Colonic mucosa (tissue), 4 donors: ENCODE results near the gene XRCC3. TPM values are rescaled to one million over a fixed set of nuclear protein-coding genes. Genes with fewer than 3 reads are reported as not detected.

Experiments
- DNase-seq: peaks from one replicate; pipeline ENCODE4 v3.0.0-alpha.2; 2020
- H3K27ac ChIP-seq: fragments of 200-600 bp; one replicate; pipeline ENCODE4 v1.8.0; 2021
- H3K27me3 ChIP-seq: fragments of 200-600 bp; one replicate; pipeline ENCODE4 v1.8.0; 2021
- H3K36me3 ChIP-seq: fragments of 200-600 bp; one replicate; pipeline ENCODE4 v1.8.0; 2021
- H3K4me1 ChIP-seq: fragments of 200-600 bp; one replicate; pipeline ENCODE4 v1.8.0; 2021; ENCODE audit warnings: mild to moderate bottlenecking
- H3K4me3 ChIP-seq: fragments of 200-600 bp; one replicate; pipeline ENCODE4 v1.8.0; 2021
- H3K9ac ChIP-seq, 2 donors: one replicate each; pipeline ENCODE4 v1.7.0; 2013; ENCODE audit warnings: control low read depth in 2 of 2, low read depth in 2 of 2, low read length in 2 of 2
- H3K9me3 ChIP-seq: fragments of 200-600 bp; one replicate; pipeline ENCODE4 v1.8.0; 2021
- intact Hi-C: fragments of 100-400 bp; cut with DNase I; formaldehyde crosslinking; loops from one replicate; pipeline ENCODE4 v1.14.1; 2022
- total RNA-seq, 2 donors: library from RNA; stranded (reverse); fragmentation: NEBNext Ultra II Directional in 1 of 2; extraction: Animal tissue kit (Norgen Biotek cat#: 25700) in 1 of 2; gene quantifications; one replicate each; pipeline ENCODE4 v1.2.1, GENCODE V29; 2021
- TF ChIP-seq, protein P1 (sequence below): fragments of 200-600 bp; IDR thresholded peaks from one replicate; pipeline ENCODE4 v1.8.0; 2022; ENCODE audit warnings: antibody characterized with exemption, mild to moderate bottlenecking
- donor health status: healthy.
- donor health status: DM: no; HTN: no; CAD: no.
- donor health status: DM: no; HTN: no; CAD: no.

The XRCC3 gene
- total RNA-seq, 2 donors from 2014 or later, result 8.3 to 70.0 TPM

- no peak overlapping the region for H3K9ac ChIP-seq
- peaks cover 3% of the 10 kb centered on the region for H3K4me1 ChIP-seq
- no peaks in the 10 kb centered on the region for H3K9me3 ChIP-seq
- intact Hi-C loops, result no loop called here
- H3K27ac ChIP-seq, result no peak overlapping the region
- DNase-seq, result no peak
- TF ChIP-seq, protein P1, sequence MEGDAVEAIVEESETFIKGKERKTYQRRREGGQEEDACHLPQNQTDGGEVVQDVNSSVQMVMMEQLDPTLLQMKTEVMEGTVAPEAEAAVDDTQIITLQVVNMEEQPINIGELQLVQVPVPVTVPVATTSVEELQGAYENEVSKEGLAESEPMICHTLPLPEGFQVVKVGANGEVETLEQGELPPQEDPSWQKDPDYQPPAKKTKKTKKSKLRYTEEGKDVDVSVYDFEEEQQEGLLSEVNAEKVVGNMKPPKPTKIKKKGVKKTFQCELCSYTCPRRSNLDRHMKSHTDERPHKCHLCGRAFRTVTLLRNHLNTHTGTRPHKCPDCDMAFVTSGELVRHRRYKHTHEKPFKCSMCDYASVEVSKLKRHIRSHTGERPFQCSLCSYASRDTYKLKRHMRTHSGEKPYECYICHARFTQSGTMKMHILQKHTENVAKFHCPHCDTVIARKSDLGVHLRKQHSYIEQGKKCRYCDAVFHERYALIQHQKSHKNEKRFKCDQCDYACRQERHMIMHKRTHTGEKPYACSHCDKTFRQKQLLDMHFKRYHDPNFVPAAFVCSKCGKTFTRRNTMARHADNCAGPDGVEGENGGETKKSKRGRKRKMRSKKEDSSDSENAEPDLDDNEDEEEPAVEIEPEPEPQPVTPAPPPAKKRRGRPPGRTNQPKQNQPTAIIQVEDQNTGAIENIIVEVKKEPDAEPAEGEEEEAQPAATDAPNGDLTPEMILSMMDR, result no peak
- H3K4me3 ChIP-seq, result no peak overlapping the region
- H3K36me3 ChIP-seq, result peaks cover 6% of the 10 kb centered on the region
- H3K27me3 ChIP-seq, result no peaks in the 10 kb centered on the region
These were observed 26.0 kb downstream of the XRCC3 start for GRCh38 chr14:103688906-103689902.

- H3K27ac ChIP-seq, result no peak overlapping the region
- TF ChIP-seq, protein P1, result no peak
- H3K4me1 ChIP-seq, result no peaks in the 10 kb centered on the region
- no peaks in the 10 kb centered on the region for H3K27me3 ChIP-seq
- DNase-seq, result no peak
- H3K9ac ChIP-seq, result no peak overlapping the region
- H3K9me3 ChIP-seq, result no peaks in the 10 kb centered on the region
- H3K36me3 ChIP-seq, result peaks cover 6% of the 10 kb centered on the region
- no peak overlapping the region for H3K4me3 ChIP-seq
- intact Hi-C loops, result no loop called here
These were observed 26.8 kb downstream of the XRCC3 start for GRCh38 chr14:103688441-103688840.

GRCh38 chr14:103687712-103688111, 27.5 kb downstream of the XRCC3 start:
- Histone ChIP-seq H3K4me3 (no peak overlapping the region), H3K4me1 (no peaks in the 10 kb centered on the region), H3K9ac (no peak overlapping the region), H3K27ac (no peak overlapping the region), H3K27me3 (no peaks in the 10 kb centered on the region), H3K9me3 (no peaks in the 10 kb centered on the region), H3K36me3 (peaks cover 10% of the 10 kb centered on the region)
- no peak for DNase-seq
- TF ChIP-seq, protein P1, result no peak
- intact Hi-C loops, result no loop called here

- peaks cover 11% of the 10 kb centered on the region for H3K36me3 ChIP-seq
- TF ChIP-seq, protein P1, result no peak
- H3K27ac ChIP-seq, result no peak overlapping the region
- no peak overlapping the region for H3K4me3 ChIP-seq
- H3K27me3 ChIP-seq, result no peaks in the 10 kb centered on the region
- no peak for DNase-seq
- no peak overlapping the region for H3K9ac ChIP-seq
- H3K4me1 ChIP-seq, result no peaks in the 10 kb centered on the region
- intact Hi-C loops, result no loop called here
- no peaks in the 10 kb centered on the region for H3K9me3 ChIP-seq
These were observed 28.3 kb downstream of the XRCC3 start for GRCh38 chr14:103686831-103687485.

DNA sequence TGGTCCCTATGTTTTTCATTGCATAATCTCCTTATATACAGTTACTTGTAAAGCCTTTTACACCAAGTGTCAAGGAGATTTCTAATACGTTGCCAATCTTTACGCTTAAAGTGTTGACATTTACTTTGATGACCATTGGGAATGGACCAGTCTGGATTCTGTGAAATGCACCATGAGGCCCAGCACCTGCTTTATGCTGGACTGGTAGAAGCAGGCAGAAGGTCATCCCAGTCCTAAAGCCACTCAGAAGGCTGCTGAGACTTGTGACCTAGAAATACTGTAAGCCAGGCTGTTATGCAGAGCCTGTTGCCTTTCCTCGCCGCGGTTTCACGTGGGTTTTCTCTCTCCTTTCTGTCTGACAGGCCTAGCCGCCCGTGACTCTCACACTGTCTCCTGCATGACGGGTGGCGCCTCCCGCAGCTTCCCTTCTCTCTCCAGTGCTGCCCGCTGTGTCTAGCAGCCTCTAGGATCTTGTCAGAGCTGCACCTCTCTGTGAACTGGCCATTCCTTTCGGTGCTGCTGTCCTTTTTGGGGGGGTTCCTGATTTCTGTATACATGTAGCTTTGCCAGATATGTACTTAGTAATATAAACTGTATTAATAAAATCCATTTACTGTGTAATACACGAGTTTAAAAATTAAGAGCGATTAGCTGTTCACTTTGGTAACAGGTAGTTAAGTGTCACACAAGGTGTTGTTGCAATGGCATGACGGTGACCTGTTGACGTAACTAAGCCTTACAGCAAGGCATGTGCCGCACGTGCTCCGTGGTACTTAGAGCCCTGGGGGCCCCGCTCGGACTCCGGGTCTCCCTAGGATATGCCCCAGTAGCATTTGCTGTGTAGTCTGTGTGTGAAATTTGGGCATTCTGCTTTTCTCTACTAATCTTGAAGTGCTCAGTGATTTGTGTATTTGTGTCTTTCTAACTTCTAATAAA, 29.7 kb downstream of the XRCC3 start:
- Histone ChIP-seq H3K4me1 (no peaks in the 10 kb centered on the region), H3K4me3 (no peak overlapping the region), H3K27ac (no peak overlapping the region), H3K9ac (no peak overlapping the region), H3K9me3 (no peaks in the 10 kb centered on the region), H3K36me3 (peaks cover 16% of the 10 kb centered on the region), H3K27me3 (no peaks in the 10 kb centered on the region)
- intact Hi-C loops, result no loop called here
- DNase-seq, result no peak
- TF ChIP-seq, protein P1, result no peak
